NCI-H1105 treated with DMSO at 0.1 percent for 48 hours (cell line): ENCODE data around the gene SMARCA4.
"Not testable (repeated sequence)": the region's sequence is repeated elsewhere in the genome, so short reads cannot be mapped to it uniquely, and the experiment has no call there.

Experiments used
- DNase-seq: peaks from one replicate; lab custom pipeline; 2025; lab: John Stamatoyannopoulos, UW

The SMARCA4 gene

DNA sequence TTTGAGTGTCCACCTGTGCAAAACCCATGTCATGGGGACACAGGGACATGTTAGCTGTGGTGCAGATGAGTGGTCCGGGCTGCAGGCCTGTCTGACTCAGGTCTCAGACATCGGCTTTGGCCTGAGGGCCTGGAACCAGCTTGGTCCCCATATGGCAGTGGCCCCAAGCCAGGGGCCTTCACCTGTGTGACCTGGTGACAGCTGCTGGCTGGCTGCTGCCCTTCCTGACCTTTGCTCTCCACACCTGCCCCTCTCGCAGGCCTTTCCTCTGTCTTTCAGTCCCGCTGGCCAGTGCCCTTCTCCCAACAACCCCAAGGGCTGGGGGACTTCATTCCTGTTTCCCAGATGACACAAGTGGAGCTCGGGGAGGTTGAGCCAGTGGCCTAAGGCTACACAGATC, 105.5 kb downstream of the SMARCA4 start:
- no peak for DNase-seq

DNA sequence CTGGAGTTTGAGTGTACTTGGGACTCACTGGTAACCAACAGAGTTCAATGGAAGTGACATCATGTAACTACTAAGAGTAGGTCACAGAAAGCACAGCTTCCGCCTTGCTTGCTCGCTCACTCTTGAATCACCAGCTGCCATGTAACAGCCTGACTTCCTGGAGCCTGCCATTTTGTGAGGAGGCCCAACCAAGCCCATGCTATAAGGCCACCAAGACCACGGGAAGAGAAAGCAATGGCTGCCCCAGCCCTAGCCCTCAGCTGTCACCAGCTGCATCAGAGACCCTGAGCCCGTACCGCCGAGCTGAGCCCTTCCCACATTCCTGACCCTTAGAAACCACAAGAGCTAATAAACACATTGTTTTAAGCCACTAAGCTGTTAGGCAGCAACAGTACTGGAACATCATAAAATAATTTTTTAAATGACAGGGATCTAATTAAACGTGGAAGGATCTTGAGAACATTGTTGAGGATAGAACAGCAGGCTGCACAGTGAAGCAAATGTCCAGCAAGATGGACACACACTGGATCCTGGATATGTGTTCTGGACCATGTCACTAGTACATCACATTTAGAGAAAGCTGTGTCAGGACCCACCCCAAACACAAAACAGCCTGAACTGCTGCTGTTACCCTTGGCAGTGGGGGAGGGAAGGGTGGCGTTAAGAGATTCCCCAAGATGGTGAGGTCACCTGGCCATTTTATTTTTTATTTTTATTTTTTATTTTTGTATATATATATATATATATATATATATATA, 106.7 kb downstream of the SMARCA4 start:
- no peak for DNase-seq

DNA sequence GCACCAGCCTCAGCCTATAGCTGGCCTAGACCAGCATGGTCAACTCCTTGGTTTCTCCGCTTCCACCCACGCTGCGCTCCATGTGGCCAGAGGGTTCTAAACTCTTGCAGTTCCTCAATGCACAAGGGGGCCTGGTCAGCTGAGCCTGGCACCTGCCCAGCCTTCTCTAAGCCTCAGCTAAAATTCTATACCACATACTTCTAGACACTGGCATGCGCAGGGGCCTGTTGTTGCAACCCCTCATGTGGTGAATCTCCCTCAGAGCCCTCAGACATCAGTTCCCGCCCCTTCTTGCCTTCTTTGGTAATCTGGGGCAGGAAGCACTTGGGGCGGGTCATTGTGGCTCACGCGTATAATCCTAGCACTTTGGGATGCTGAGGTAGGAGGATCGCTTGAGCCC, 108.7 kb downstream of the SMARCA4 start:
- DNase-seq: no peak

DNA sequence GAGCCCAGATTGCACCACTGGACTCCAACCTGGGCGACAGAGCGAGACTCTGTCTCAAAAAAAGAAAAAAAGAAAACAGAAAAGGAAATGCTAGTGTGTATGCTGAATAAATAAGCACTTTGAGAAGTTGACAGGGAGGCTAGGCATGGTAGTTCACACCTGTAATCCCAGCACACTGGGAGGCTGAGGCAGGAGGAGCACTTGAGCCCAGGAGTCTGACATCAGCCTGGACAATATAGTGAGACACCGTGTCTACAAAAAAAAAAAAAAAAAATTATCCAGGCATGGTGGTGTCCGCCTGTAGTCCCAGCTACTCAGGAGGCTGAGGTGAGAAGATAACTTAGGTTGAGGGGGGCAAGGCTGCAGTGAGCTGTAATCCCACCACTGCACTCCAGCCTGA, 109.3 kb downstream of the SMARCA4 start:
- no peak for DNase-seq

DNA sequence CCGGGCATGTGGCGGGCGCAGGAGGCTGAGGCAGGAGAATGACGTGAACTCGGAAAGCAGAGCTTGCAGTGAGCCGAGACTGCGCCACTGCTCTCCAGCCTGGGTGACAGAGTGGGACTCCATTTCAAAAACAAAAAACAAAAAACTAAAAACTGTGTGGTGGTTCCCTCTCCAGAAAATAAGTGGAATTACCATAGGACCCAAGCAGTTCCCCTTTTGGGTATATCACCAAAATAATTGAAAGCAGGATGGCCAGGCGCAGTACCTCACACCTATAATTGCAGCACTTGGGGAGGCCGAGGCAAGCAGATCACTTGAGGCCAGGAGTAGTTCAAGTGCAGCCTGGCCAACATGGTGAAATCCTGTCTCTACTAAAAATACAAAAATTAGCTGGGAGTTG, 112.7 kb downstream of the SMARCA4 start:
- DNase-seq: no peak

DNA sequence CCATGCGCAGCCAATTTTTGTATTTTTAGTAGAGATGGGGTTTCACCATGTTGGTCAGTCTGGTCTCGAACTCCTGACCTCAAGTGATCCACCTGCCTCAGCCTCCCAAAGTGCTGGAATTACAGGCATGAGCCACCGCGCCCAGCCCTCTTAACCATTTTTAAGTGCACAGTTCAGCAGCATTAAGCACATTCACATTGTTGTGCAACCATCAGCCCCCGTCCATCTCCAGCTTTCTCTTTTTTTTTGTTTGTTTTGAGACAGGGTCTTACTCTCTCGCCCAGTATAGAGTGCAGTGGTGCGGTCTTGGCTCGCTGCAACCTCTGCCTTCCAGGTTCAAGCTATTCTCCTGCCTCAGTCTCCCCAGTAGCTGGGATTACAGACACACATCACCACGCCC, 116.0 kb downstream of the SMARCA4 start:
- DNase-seq: not testable (repeated sequence)

DNA sequence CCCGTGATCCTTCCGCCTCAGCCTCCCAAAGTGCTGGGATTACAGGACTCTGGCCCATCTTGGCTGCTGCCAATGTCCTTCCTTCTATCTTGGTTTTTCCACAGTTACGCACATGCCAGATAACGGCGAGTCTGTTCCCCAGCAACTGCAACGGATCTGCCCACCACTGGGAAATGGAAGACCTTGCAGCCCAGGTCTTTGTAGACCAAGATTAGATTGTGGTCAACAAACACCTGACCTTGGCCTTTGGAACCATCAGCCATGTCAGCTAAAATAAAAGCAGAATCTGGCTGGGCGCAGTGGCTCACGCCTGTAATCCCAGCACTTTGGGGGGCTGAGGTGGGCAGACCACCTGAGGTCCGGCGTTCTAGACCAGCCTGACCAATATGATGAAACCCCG, 118.1 kb downstream of the SMARCA4 start:
- no peak for DNase-seq

DNA sequence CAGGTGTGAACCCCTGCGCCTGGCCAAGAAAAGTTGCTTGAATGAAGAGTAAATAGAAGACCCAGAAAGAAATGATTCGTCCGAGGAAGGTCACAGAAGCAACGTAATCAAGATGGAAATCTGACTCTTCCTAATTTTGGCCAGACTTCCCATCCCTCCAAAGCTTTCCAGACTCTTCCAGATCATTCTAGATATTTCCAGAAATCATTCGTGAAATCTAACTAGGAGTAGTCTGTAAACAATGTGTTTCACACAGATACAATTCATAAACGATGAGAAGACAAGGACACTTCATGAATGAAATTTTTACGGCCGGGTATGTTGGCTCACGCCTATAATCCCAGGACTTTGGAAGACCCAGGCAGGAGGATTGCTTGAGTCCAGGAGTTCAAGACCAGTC, 119.2 kb downstream of the SMARCA4 start:
- DNase-seq: no peak

DNA sequence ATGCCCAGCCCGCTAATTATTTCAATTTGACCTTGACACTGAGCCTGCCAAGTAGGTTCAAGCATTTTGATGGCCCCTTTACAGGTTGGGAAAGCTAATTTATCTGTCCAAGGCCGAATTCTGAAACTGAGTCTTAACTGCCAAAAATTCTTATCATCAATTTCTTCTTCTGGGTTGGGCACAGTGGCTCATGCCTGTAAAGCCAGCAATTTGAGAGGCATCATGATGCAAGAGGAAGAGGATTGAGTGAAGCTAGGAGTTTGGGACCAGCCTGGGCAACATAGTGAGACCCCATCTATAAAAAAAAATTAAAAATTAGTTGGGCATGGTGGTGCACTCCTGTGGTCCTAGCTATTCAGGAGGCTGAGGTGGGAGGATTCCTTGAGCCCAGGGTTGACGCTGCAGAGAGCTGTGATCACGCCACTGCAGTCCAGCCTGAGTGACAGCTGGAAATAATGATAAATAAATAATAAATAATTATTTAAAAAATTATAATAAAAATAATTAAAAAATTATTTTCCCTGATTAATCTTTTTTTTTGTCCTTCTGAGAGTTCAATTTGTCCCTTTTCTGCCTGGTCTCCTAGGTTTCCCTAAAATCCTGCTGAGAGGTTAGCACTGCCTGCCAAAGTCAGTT, 127.2 kb downstream of the SMARCA4 start:
- DNase-seq: no peak

DNA sequence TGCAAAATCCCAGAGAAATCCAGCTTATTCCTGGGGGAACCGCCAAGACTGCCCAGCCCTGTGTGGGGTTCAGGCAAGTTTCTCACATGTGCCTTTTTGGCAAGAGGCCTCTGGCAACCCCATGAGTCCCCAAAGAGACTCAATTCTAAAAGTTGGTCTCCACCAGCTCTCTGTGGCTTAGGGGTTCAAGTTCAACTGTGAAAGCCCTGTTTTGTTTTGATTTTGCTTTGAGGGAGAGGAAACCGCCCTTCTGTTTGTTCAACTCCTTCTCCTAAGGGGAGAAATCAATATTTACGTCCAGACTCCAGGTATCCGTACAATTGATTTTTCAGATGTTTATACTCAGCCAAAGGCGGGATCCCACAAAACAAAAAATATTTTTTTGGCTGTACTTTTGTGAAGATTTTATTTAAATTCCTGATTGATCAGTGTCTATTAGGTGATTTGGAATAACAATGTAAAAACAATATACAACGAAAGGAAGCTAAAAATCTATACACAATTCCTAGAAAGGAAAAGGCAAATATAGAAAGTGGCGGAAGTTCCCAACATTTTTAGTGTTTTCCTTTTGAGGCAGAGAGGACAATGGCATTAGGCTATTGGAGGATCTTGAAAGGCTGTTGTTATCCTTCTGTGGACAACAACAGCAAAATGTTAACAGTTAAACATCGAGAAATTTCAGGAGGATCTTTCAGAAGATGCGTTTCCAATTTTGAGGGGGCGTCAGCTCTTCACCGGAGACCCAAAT, 127.8 kb downstream of the SMARCA4 start:
- DNase-seq: peak; percentile 25

DNA sequence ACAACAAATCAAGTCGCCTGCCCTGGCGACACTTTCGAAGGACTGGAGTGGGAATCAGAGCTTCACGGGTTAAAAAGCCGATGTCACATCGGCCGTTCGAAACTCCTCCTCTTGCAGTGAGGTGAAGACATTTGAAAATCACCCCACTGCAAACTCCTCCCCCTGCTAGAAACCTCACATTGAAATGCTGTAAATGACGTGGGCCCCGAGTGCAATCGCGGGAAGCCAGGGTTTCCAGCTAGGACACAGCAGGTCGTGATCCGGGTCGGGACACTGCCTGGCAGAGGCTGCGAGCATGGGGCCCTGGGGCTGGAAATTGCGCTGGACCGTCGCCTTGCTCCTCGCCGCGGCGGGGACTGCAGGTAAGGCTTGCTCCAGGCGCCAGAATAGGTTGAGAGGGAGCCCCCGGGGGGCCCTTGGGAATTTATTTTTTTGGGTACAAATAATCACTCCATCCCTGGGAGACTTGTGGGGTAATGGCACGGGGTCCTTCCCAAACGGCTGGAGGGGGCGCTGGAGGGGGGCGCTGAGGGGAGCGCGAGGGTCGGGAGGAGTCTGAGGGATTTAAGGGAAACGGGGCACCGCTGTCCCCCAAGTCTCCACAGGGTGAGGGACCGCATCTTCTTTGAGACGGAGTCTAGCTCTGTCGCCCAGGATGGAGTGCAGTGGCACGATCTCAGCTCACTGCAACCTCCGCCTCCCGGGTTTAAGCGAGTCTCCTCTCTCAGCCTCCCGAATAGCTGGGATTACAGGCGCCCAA, 128.6 kb downstream of the SMARCA4 start, which contains the start of gene LDLR:
TSS of gene LDLR (plus strand) at position 210 of the 760 bp plus-strand sequence. CDS start at position 296, 86 bp downstream.
- DNase-seq: peak; percentile 72

DNA sequence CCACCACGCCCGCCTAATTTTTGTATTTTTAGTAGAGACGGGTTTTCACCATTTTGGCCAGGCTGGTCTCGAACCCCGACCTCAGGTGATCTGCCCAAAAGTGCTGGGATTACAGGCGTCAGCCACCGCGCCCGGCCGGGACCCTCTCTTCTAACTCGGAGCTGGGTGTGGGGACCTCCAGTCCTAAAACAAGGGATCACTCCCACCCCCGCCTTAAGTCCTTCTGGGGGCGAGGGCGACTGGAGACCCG, 129.1 kb downstream of the SMARCA4 start:
- DNase-seq: not testable (repeated sequence)

DNA sequence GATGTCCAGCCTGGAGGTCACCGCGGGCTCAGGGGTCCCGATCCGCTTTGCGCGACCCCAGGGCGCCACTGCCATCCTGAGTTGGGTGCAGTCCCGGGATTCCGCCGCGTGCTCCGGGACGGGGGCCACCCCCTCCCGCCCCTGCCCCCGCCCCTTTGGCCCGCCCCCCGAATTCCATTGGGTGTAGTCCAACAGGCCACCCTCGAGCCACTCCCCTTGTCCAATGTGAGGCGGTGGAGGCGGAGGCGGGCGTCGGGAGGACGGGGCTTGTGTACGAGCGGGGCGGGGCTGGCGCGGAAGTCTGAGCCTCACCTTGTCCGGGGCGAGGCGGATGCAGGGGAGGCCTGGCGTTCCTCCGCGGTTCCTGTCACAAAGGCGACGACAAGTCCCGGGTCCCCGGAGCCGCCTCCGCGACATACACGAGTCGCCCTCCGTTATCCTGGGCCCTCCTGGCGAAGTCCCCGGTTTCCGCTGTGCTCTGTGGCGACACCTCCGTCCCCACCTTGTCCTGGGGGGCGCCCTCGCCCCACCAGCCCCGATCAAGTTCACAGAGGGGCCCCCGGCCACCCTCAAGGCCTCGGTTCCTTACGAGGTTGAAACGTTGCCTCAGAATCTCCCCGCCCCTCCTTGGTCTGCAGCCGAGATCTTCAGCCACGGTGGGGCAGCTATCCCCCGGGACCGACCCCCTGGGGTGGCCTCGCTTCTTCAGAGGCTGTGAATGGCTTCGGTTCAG, 129.6 kb downstream of the SMARCA4 start:
- DNase-seq: peak; percentile 94

DNA sequence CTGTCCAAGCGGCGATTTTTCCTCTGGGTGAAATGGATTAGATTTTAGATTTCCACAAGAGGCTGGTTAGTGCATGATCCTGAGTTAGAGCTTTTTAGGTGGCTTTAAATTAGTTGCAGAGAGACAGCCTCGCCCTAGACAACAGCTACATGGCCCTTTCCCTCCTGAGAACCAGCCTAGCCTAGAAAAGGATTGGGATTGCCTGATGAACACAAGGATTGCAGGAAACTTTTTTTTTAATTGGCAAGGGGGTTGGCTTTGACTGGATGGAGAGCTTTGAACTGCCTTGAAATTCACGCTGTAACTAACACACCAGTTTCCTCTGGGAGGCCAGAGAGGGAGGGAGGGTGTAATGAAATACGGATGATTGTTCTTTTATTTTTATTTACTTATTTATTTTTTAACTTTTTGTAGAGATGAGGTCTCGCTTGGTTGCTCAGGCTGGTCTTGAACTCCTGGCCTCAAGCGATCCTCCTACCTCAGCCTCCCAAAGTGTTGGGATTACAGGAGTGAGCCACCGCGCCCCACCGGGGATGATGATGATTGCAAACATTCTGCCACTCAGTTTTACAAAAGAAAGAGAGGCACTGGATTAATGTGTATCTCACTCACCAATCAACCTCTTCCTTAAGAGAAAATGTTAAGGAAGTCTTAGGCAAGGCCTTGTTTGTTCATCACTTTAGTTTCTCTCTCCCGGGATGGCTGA, 130.3 kb downstream of the SMARCA4 start:
- DNase-seq: peak; percentile 4

DNA sequence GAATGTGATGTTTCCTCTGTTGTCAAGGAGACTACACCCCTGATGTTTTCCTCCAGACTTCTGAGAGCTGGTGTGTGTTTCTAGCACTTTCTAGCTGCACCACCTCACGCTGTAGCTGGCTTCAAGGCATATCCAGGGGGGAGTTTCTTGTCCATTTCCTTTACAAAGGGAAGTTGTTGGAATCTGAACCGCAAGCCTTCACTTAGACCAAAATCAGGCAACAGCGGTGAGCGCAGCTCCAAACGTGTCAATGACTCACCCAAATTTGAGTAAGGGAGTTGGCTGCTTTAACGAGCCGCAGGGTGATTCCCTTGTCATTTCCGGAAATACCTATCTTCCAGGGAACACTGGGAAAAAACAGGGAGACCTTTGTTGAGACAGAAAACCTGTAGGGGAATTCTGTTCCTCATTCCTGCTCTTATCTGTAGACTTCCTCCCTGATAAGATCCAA, 130.9 kb downstream of the SMARCA4 start:
- no peak for DNase-seq

DNA sequence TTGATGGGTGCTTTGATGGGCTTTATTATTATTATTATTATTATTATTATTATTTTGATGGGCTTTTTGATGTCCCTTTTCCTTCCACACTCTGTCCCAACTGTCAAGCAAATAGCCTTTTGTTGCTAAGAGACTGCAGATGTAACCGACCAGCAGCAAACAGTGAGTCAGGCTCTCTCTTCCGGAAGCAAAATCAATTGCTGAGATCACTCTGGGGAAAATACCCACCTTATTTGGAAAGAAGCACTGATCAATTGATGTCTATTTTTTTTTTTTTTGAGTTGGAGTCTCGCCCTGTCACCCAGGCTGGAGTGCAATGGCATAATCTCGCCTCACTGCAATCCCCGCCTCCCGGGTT, 131.3 kb downstream of the SMARCA4 start:
- DNase-seq: no peak

DNA sequence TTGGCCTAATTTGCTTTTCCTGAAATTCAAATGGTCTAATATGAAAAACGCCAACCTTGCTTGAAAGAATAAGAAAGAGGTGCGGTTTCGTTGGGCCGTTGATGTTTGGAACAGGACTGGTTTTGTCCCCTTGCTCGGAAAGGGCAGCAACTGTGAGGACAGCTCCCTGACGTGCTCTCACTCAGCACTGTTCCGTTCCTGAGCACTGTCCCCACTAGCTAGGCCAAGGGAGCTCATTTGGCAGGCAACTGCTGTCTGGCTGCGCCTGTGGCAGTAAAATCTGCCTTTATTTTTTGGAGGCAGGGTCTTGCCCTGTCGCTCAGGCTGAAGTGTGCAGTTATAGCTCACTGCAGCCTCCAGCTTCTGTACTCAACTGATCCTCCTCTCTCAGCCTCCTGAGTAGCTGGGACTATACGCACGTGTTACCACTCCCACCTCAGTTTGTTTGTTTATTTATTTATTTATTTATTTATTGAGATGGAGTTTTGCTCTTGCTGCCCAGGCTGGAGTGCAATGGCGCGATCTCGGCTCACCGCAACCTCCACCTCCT, 132.9 kb downstream of the SMARCA4 start:
- no peak for DNase-seq

DNA sequence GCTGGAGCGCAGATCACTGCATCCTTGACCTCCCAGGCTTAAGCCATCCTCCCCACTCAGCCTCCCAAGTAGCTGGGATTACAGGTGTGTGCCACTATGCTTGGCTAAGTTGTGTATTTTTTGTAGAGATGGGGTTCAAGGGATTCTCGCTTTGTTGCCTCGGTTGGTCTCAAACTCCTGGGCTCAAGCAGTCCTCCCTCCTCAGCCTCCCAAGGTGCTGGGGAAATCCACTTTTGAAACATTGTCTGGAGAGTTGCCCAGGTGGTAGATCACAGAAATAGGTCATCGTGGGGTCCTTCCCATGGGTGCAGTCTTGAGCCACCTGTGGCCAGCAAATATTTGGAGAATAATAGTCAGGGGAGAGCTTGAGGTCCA, 133.7 kb downstream of the SMARCA4 start:
- DNase-seq: no peak

DNA sequence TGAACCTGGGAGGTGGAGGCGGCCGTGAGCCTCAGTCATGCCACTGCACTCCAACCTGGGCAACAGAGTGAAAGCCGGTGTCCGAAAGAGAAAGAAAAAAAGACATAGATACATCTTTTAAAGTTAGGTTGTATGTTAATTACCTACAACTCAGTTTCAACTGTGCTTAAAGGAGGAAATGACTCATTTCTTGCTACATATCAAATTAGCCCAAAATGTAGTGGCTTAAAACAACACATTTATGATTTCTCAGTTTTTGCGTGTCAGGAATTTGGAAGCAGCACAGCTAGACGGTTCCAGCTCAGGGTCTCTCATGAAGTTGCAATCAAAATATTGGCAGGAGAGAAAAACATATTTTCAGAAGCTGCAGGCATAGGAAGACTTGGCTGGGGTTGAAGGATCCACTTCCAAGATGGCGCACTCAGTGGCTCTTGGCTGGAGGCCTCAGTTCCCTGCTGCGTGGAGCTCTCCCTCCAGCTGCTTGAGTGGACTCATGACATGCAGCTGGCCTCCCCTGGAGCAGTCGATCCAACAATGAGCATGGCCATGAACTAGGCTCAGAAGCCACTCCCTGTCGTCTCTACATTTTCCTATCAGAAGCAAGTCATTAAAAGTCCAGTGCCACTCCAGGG, 135.5 kb downstream of the SMARCA4 start:
- no peak for DNase-seq

DNA sequence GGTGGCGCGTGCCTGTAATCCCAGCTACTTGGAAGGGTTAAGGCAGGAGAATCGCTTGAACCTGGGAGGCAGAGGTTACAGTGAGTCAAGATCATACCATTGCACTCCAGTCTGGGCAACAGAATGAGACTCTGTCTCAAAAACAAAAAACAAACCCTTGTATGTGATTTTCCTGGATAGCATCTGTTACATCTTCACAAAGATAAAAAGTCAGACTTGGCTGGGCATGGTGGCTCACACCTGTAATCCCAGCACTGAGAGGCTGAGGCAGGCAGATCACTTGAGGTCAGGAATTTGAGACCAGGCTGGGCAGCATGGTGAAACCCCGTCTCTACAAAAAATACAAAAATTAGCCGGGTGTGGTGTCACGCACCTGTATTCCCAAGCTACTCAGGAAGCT, 136.5 kb downstream of the SMARCA4 start:
- DNase-seq: not testable (repeated sequence)
